Measurements from ENCODE around the gene SIGLEC9.
"Not testable (repeated sequence)": the region's sequence is repeated elsewhere in the genome, so short reads cannot be mapped to it uniquely, and the experiment has no call there.

The SIGLEC9 gene

GRCh38 chr19:51124216-51124615 is 490 bp upstream of the SIGLEC9 start:
- no peak for DNase-seq

GRCh38 chr19:51125421-51126075 is 842 bp downstream of the SIGLEC9 start:
- DNase-seq, result no peak

- no peak for DNase-seq
These were observed 2.3 kb downstream of the SIGLEC9 start for GRCh38 chr19:51127032-51127431.

DNA sequence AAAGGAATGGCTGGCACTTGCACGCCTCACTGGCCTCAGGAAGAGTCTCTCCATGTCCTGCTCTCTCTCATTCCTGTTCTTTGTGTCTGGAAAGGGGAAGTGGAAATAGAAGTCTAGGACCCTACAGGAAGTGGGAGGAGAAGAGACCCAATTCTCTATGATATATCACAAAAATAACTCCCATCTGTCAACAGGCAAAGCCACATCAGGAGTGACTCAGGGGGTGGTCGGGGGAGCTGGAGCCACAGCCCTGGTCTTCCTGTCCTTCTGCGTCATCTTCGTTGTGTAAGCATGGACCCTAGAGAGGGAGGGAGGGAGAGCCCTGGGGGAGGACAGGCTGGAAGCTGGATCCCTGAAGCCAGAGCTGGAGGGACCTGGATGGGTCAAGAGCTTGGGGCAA is 3.0 kb downstream of the SIGLEC9 start:
- no peak for DNase-seq

GRCh38 chr19:51128227-51128626 is 3.5 kb downstream of the SIGLEC9 start:
- no peak for DNase-seq

DNA sequence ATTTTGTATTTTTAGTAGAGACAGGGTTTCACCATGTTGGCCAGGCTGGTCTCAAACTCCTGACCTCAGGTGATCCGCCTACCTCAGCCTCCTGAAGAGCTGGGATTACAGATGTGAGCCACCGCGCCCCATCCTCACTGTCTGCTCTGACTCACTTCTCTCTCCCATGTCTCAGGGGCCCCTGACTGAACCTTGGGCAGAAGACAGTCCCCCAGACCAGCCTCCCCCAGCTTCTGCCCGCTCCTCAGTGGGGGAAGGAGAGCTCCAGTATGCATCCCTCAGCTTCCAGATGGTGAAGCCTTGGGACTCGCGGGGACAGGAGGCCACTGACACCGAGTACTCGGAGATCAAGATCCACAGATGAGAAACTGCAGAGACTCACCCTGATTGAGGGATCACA is 5.0 kb downstream of the SIGLEC9 start:
- DNase-seq, result no peak

DNA sequence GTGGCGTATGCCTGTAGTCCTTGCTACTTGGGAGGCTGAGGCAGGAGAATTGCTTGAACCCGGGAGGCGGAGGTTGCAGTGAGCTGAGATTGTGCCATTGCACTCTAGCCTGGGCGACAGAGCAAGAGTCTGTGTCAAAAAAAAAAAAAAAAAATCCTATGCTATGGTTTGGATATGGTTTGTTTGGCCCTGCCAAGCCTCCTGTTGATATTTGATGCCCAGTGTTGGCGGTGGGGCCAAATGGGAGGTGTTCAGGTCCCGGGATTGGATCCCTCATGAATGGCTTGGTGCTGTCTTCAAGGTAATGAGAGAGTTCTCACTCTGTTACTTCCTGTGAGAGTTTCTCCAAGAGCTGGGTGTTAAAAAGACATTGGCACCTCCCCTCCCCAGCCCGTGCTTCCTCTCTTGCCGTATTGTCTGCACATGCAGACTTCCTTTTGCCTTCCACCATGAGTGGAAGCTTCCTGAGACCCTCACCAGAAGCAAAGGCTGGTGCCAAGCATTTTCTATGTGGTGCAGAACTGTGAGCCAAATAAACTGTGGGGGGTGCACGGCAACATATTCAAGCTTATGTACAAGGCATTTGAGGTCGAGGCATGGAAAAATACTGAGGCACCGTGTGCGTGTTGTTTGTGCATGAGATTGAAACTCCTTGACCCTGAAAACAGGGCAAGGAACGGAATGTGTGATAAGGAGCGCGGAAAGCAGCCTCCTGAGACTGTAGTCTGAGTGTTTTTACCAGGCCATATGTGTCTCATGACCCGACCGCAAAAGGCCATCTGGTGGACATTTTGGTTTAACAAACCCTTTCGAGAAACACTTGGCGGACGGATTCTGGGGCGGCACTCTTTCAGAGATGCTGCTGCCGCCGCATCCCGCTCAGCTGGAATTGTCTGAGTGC is 7.3 kb downstream of the SIGLEC9 start:
- DNase-seq, result peak; percentile 34 to 55

- DNase-seq, result no peak
These were observed 10.3 kb downstream of the SIGLEC9 start for GRCh38 chr19:51135004-51135403.

GRCh38 chr19:51135986-51136762 is 11.5 kb downstream of the SIGLEC9 start:
- no peak for DNase-seq

DNA sequence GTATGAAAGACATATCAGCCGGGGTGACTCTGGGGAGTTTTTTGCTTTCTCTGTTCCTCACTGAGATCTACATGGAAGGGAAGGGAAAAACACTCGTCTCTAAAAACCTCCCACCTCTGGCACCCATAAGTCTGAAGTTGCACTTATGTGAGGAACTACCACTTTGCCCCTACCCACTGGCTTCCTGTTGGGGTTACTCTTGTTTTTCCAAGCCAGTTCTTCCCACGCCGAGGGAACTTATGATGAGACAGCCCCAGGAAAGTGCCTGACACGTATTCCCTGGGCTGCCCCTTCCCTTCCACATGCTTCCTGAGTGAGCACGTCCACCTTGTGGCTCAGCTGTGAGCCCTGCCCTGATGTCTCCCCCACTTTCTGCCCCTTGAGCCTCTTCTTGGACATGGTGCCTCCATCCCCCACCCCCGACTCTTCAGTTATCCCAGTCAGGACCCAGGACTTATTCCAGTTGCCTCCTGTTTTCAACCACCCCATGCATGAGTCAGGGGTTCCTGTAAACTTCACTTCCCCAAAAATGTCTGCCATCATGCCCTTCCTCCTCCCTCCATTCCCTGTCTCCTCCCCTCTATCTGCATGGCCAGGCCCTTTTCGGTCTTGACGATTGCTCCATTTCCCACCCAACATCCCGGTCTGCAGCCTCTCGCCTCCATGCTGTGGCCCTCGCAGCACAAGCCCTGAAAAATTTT is 12.3 kb downstream of the SIGLEC9 start:
- no peak for DNase-seq

DNA sequence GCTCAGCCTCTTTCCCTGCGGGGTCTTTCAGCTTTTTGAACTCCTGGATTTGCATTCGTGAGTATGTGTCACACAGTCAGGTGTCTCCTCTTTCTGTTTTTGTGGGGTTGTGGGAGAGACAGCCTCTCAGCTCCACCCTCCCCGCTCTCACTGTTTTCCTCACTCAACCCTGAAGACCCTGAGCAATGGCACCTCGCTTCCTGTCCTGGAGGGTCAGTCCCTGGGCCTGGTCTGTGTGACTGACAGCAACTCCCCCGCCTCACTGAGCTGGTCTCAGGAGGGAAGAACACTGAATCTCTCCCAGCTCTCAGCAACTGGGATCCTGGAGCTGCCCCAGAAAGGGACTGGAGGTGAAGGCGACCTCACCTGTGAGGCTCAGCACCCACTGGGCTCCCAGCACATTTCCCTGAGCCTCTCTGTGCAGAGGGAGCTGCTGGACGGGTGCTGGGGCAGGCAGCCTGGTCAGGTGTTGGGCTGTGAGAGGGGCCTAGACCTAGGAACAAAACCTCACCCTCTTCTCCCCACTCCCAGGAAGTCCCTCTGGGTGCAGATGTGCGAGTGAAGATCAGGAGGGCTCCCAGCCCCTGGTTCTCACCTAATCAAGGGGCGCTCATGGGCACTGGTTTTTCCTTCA is 13.2 kb downstream of the SIGLEC9 start:
- DNase-seq, result no peak

- DNase-seq, result no peak
These were observed 13.9 kb downstream of the SIGLEC9 start for GRCh38 chr19:51138549-51138979.

DNA sequence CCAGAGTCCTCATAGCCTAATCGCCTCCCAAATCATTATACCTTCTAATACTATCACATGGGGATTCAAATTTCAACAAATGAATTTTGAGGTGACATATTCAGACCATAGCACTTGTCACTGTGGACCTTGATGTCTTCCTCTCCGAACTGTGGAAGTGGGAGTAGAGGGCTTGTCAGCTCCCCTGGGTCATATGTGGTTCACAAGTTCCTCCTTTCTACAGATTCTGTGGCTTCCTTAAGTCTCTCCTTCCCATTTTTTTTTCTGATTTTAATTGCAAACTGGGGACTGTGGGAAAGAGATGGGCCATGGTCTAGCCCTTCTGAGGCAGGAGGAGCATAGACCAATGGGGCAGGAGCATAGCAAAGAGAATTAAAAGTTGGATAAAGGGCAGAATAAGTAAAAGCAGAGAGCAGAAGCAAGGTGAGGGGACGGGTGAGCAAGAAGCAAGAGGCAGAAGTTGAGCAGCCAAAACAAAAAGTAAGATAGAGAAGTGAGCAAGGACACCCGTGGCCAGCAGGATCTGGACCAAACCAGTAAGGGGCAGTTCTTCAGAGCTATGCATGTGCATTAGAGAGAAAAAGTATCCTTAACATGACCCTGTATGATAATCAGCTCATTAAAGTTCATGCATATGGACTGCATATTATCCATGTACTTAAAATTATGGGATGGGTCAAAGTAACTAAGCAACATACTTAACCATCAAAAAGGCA is 14.8 kb downstream of the SIGLEC9 start:
- no peak for DNase-seq

GRCh38 chr19:51140441-51140840 is 15.7 kb downstream of the SIGLEC9 start:
- DNase-seq, result no peak

- no peak for DNase-seq
These were observed 16.5 kb downstream of the SIGLEC9 start for GRCh38 chr19:51141181-51141580.

DNA sequence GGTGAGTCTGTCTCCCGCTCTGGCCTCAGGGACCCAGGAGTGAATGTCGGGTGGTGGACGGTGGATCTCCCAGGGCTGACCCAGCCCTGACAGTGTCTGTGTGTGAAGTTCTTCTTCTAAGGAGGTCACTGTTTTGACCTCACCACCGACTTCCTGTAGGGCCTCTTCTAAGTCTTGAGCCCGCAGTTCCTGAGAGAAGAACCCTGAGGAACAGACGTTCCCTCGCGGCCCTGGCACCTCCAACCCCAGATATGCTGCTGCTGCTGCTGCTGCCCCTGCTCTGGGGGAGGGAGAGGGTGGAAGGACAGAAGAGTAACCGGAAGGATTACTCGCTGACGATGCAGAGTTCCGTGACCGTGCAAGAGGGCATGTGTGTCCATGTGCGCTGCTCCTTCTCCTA is 17.4 kb downstream of the SIGLEC9 start, which contains the start of gene SIGLEC7:
SIGLEC7 (plus strand) TSS at position 183 of the 400 bp plus-strand sequence; CDS start at position 252, 69 bp downstream.
- no peak for DNase-seq

GRCh38 chr19:51142809-51143475 is 18.2 kb downstream of the SIGLEC9 start:
- not testable (repeated sequence) for DNase-seq

DNA sequence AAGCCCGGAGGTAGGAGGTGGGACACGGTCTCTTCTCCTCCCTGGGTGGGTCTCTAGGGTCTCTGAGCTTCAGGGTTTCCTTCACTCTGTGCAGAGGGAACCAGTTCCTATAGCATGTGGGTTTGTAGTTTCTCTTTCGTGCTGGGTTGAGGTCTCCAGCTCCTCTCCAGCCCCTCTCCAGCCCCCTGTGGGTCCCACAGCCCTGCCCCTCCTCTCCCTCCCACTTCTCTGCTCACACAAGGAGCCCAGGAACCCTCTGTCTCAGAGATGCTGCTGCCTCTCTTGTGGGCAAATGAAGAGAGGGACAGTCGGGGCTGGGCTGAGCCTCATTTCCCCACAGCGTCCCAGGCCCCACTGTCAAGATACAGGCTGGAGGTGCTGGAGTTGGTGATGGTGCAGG is 18.8 kb downstream of the SIGLEC9 start:
- DNase-seq, result no peak

DNA sequence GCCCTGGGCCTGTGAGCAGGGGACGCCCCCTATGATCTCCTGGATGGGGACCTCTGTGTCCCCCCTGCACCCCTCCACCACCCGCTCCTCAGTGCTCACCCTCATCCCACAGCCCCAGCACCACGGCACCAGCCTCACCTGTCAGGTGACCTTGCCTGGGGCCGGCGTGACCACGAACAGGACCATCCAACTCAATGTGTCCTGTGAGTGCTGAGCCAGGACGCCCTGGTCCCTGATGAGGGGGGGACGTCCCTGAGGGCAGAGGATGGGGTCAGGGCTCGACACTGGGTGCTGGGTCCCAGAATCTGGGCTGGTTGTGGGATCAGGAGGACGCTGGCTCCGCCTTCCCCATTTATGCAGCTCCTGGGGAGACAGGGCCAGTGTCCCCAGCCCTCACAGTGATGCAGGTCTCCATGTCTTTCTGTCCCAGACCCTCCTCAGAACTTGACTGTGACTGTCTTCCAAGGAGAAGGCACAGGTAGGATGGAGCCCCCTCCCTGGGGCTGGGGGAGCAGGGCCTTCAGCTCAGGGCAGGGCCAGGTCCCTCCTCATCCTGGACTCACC is 19.9 kb downstream of the SIGLEC9 start:
- DNase-seq, result no peak

DNA sequence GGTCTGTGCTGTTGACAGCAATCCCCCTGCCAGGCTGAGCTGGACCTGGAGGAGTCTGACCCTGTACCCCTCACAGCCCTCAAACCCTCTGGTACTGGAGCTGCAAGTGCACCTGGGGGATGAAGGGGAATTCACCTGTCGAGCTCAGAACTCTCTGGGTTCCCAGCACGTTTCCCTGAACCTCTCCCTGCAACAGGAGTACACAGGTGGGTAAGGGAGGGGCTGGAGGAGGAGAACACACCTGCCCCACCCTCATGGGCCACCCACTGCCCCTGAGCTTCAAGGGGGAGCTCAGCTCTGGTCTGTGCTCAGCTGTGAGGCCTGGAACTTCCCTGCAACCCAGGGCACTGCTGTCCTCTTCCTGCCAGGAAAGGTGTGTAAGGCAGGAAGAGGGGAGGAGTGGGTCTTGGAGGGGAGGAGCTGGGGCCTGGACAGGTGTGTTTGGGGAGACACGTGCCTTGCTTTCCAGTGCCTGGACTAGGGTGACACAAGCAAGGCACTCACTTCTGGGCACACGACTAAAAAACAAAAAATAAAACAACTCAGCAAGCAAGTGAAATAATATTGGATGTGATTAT is 21.3 kb downstream of the SIGLEC9 start:
- no peak for DNase-seq
